ENCODE data around the gene MOB2.
"Not testable (repeated sequence)": the region's sequence is repeated elsewhere in the genome, so short reads cannot be mapped to it uniquely, and the experiment has no call there.

MOB2 gene

GRCh38 chr11:1438261-1438966 lies 48.2 kb downstream of the MOB2 start:
- DNase-seq = no peak

DNA sequence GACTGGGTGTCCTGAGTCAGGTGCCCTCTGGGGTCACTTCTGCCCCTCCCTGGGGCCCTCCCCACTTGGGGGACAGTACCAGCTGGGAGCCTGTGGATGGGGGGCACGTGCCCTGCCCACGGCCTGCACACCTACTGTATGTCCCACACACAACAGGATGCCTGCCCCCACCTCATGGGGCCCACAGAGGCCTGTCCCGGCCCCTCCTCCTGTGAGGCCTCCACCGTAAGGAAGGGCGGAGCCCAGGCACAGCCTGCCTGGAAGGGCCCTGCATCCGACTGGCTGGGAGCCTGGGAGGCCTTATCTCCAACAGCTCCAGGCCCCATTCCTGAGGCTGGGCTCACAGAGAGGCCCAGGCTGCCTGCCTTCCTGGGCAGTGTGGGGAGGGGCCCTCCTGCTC lies 49.1 kb downstream of the MOB2 start:
- DNase-seq = no peak

DNA sequence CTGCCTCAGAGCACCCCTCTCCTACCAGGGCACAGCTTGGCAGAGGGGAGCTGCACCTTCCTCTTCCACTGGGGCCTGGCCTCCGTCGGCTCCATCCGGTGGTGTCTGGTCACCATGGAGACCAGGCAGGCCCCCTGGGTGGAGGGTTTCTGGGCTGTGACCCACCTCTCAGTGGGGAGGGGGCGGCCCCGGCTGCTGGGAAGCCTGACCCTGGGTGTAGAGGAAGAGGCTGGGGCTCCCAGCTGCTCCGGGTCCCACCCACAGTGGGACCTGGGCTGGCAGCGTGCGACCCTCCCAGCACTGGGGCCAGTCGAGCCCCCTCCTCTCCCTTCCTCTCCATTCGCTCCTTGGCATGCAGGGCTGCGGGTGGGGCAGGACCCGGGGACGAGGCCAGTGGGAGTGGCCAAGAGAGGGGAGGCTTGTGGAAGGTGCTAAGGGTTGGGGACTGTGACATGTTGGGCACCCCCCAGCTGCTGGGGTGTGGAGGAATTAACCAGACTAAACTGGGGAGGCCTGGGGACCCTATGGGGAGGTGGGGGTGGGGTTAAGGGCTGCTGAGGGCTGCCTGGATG lies 50.0 kb downstream of the MOB2 start:
- DNase-seq = no peak

DNA sequence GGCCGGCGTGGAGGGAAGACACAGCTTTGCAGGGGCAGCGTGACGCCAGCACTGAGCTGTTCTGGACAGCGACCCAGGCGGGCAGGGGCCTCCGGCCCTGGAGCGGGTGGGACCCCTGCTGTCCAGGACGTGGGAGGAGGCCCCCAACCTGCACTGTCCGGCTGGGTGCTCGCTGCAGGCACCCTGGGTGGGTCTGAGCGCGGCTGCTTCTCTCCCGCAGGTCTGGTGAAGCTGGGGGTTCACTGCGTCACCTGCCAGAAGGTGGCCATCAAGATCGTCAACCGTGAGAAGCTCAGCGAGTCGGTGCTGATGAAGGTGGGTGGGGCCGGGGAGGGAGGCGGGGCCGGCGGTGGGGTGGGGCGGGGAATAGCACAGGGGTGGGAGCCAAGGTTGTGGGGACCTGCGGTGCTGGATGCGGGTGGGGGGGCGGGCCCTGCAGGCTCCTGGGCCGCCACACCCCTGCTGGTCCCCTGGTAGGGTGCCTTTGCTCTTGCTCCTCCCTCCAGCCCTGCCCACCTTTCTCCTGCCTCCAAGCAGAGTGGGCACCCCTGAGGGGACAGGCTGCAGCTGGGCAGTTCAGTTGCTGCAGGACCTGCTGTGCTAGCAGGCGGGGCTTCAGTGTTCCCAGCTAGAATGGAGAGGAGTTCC lies 50.6 kb downstream of the MOB2 start:
- DNase-seq = no peak

- DNase-seq = not testable (repeated sequence)
Measured at GRCh38 chr11:1435479-1435819, 51.1 kb downstream of the MOB2 start.

DNA sequence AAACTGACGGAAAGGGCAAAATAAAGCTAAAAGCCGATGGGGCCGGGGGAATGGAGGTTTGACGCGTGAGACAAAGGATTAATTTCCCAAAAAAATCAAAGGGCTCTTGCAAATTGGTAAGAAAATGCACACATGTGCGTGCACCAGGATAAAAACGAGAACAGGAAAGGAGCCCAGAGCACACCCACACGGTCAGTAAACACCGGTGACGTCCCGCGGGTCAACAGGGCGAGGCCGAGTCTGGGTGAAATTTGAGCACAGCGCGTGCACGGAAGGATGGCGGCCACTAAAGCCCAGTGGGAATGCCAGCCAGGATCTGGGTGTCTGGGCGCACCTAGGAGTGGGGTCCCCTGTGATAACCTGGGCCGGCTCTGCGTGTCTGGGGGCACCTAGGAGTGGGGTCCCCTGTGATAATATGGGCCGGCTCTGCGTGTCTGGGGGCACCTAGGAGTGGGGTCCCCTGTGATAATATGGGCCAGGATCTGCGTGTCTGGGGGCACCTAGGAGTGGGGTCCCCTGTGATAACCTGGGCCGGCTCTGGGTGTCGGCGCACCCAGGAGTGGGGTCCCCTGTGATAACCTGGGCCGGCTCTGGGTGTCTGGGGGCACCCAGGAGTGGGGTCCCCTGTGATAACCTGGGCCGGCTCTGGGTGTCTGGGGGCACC lies 52.5 kb downstream of the MOB2 start:
- no peak for DNase-seq

DNA sequence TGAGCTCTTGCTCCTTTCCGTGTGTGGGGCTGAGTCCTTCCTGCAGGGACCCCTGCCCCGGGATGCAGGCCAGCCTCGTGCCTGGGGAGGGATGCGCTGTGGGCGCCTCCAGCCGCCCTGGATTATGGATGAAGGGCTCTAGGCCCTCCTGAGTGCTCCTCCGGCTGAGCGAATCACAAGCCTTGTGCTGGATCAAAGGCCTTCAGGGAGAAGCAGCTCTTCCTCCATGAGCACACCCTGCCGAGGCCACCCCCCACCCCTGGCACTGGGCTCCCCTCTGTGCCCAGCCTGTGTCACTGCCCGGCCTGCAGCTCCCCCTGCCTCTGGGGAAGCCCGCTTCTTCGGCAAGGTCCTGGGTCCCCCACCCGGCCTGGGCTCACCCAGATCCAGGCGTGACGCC lies 53.0 kb downstream of the MOB2 start:
- no peak for DNase-seq

- DNase-seq = no peak
Measured at GRCh38 chr11:1428762-1429316, 57.7 kb downstream of the MOB2 start.

DNA sequence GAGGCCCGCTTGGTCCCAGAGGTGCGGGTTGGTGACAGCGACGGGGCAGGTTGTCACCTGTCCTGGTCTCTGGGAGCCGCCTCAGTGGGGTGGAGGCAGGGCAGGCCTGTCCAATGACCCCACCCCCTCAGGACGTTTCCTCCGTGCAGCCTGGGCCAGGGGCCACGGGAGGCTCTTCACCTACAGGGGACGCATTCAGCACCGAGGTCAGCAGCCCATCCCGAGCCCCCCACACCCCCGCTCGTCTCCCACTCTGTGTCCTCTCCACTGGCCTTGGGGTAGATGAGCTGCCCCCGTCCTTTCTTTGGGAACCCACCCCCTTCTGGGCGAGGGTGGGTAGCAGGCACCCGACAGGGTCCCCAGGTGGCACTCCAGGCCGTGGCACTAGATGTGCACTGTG lies 61.1 kb downstream of the MOB2 start:
- DNase-seq = no peak

DNA sequence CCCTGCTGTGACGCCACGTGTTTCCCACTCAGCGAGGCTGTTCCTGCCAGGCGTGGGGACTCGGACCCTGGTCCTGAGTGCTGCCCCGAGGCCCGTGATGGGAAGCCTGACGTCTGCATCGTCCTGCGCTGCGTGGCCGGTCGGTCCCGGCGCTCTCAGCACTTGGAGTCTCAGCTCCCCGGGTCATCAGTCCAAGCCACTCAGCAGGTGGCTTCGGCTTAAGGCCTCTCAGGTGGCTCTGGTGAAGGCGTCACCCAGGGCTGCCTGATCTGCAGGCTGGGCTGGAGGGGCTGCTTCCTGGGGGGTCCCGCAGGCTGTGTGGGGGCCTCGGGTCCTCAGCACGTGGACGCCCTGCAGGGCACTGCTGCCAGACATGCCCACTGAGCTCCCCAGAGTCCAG lies 61.6 kb downstream of the MOB2 start:
- no peak for DNase-seq

DNA sequence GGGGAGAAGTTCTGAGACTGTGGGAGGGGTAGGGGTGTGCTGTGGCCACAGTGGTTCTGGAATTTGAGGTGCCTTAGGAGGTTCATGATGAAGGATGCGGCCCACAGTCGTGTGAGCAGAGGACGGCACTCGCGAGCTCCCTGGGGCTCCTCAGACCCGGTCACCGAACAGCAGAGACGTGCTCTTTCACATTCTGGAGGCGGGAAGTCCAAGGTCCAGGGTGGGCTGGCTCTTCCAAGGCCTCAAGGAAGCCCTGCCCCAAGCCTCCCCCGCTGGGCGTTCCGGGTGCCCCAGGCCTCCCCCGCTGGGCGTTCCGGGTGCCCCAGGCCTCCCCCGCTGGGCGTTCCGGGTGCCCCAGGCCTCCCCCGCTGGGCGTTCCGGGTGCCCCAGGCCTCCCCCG lies 63.2 kb downstream of the MOB2 start:
- not testable (repeated sequence) for DNase-seq

DNA sequence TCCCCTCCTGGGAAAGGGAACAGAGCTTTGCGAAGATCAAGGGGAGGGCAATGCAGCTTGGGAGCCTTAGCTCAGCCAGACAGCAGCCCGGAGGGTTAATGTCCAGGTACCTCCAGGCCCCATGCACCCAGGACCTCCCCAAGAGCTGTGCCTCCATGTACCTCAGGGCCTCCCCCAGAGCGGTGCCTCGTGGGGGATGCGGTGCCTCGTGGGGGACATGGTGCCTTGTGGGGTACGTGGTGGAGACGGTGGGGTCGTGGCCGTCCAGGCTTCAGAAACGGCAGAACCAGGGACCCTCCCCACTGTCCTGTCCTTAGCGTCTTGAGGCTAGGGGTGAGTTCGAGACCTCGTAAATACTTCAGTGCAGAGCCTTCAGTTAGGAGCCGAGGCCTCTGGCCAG lies 63.6 kb downstream of the MOB2 start:
- DNase-seq = no peak

- DNase-seq = no peak
Measured at GRCh38 chr11:1422481-1422880, 64.1 kb downstream of the MOB2 start.

DNA sequence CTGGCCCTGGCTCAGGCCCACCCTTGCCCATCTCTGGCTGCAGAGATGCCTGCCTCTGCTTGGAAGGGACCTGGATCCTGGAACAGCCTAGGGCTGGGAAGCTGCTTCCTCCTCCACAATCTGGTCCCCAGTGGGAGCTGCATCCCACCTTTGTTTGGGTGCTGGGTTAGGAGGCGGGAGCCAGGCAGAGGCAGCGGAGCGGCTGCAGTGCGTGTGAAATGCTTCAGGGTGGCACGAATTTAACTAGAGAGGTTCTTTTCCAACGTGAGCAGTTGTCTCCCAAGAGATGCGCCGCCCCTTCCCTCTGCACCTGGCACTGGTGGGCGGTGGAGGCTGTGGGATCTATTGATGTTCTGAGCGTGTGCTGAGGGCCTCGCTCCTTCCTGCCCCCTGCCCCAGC lies 65.3 kb downstream of the MOB2 start:
- DNase-seq = no peak

GRCh38 chr11:1419811-1420210 lies 66.8 kb downstream of the MOB2 start:
- no peak for DNase-seq
